Bronchial epithelial cell (primary cell): ENCODE data around the gene TIMP2. TPM values are rescaled to one million over a fixed set of nuclear protein-coding genes. Genes with fewer than 3 reads are reported as not detected.

Source experiments
- DNase-seq: peaks from one replicate; pipeline ENCODE4 v3.0.0-alpha.2; 2010; ENCODE audit warnings: low read depth
- FAIRE-seq: peaks from 2 replicates; lab custom pipeline; 2011; peaks lifted over from hg19 to GRCh38; lab: Jason Lieb, UNC
- H3K27me3 ChIP-seq: 2 replicates; pipeline ENCODE4 v1.5.1; 2011; ENCODE audit warnings: low read length; ENCODE audit not compliant: control insufficient read depth, insufficient read depth
- H3K36me3 ChIP-seq: 2 replicates; pipeline ENCODE4 v1.5.1; 2011; ENCODE audit warnings: low read length; ENCODE audit not compliant: control insufficient read depth, insufficient read depth
- H3K4me3 ChIP-seq: 2 replicates; pipeline ENCODE4 v1.5.1; 2011; ENCODE audit warnings: mild to moderate bottlenecking, low read depth, low read length, control low read depth
- CTCF ChIP-seq: IDR thresholded peaks from 2 replicates; pipeline ENCODE4 v1.5.1; 2011; ENCODE audit warnings: mild to moderate bottlenecking, moderate library complexity, low read length, control low read depth, inconsistent platforms; ENCODE audit not compliant: insufficient read depth, severe bottlenecking
- total RNA-seq: library from RNA; depleted of rRNA; stranded (reverse); fragments of >200 nt; gene quantifications from 2 replicates; pipeline ENCODE4 v1.2.1, GENCODE V29; 2014

TIMP2 gene
- total RNA-seq, 1 donor from 2014 or later, result 2.1 TPM

GRCh38 chr17:78933959-78934568, 8.9 kb upstream of the TIMP2 start:
- DNase-seq (peak; percentile 86), FAIRE-seq (no peak)
- no peaks in the 10 kb centered on the region for H3K36me3 ChIP-seq
- TF ChIP-seq CTCF, result no peak
- no peak overlapping the region for H3K4me3 ChIP-seq
- no peaks in the 10 kb centered on the region for H3K27me3 ChIP-seq

- DNase-seq, result peak; percentile 92
- Histone ChIP-seq H3K4me3 (no peak overlapping the region), H3K36me3 (no peaks in the 10 kb centered on the region), H3K27me3 (no peaks in the 10 kb centered on the region)
- peak; percentile 88 for FAIRE-seq
- no peak for TF ChIP-seq CTCF
These were observed 8.1 kb upstream of the TIMP2 start for GRCh38 chr17:78933025-78933958.

- Histone ChIP-seq H3K4me3 (no peak overlapping the region), H3K36me3 (no peaks in the 10 kb centered on the region), H3K27me3 (peaks cover 4% of the 10 kb centered on the region)
- DNase-seq (no peak), FAIRE-seq (no peak)
- TF ChIP-seq CTCF, result no peak
These were observed 5.0 kb upstream of the TIMP2 start for GRCh38 chr17:78929908-78930775.

GRCh38 chr17:78925662-78926555, 722 bp upstream of the TIMP2 start:
- no peak for DNase-seq
- no peaks in the 10 kb centered on the region for H3K36me3 ChIP-seq
- FAIRE-seq, result no peak
- no peak overlapping the region for H3K4me3 ChIP-seq
- peaks cover 7% of the 10 kb centered on the region for H3K27me3 ChIP-seq
- no peak for TF ChIP-seq CTCF

GRCh38 chr17:78924481-78925151, 571 bp downstream of the TIMP2 start:
- no peak for FAIRE-seq
- DNase-seq, result no peak
- H3K4me3 ChIP-seq, result no peak overlapping the region
- no peaks in the 10 kb centered on the region for H3K36me3 ChIP-seq
- peaks cover 7% of the 10 kb centered on the region for H3K27me3 ChIP-seq
- no peak for TF ChIP-seq CTCF
